Measurements from ENCODE around the gene SLC7A7. TPM values are rescaled to one million over a fixed set of nuclear protein-coding genes. Genes with fewer than 3 reads are reported as not detected.

Gene SLC7A7
- polyA plus RNA-seq, 1 donor from 2014 or later, result not detected

- Histone ChIP-seq H3K9me2 (ENCODE audit: insufficient read depth, low read length) (no peaks in the 10 kb centered on the region), H3K36me3 (ENCODE audit: insufficient read depth, low read length) (no peaks in the 10 kb centered on the region), H3K79me2 (replicated peaks; ENCODE audit: insufficient read depth, low read length) (no peaks in the 10 kb centered on the region), H4K20me1 (ENCODE audit: insufficient read depth) (no peaks in the 10 kb centered on the region), H3K9ac (ENCODE audit: low read length) (no peak overlapping the region), H3F3A (ENCODE audit: insufficient read depth, low read length, poor library complexity, severe bottlenecking) (no peaks in the 10 kb centered on the region), H3K27ac (ENCODE audit: low read length) (no peak overlapping the region), H3K9me3 (ENCODE audit: low read length) (no peaks in the 10 kb centered on the region), H2AFZ (ENCODE audit: low read depth, low read length) (no peak overlapping the region), H3K4me2 (ENCODE audit: low read length) (no peak overlapping the region), H3K27me3 (ENCODE audit: insufficient read depth, low read depth, low read length) (no peaks in the 10 kb centered on the region), H3K4me3 (ENCODE audit: low read length) (no peak overlapping the region)
- TF ChIP-seq REST (IDR thresholded peaks at IDR 0.05; ENCODE audit: borderline replicate concordance), result no peak
- TF ChIP-seq EZH2 (IDR thresholded peaks at IDR 0.05; ENCODE audit: borderline replicate concordance, insufficient read depth, low read length, poor library complexity, severe bottlenecking), result no peak
- TF ChIP-seq MXI1 (conservative IDR thresholded peaks at IDR 0.05; ENCODE audit: poor library complexity, severe bottlenecking), result no peak
- no peak for TF ChIP-seq SMC3 (conservative IDR thresholded peaks at IDR 0.05; ENCODE audit: poor library complexity)
- TF ChIP-seq CTCF (IDR thresholded peaks at IDR 0.05; ENCODE audit: poor library complexity, severe bottlenecking), result no peak
- no peak for TF ChIP-seq RAD21 (conservative IDR thresholded peaks at IDR 0.05)
- TF ChIP-seq TAF1 (IDR thresholded peaks at IDR 0.05; ENCODE audit: low read depth), result no peak
- TF ChIP-seq POLR2AphosphoS5 (IDR thresholded peaks at IDR 0.05), result no peak
- TF ChIP-seq EP300 (conservative IDR thresholded peaks at IDR 0.05; ENCODE audit: poor library complexity, severe bottlenecking), result no peak
These were observed 61.6 kb downstream of the SLC7A7 start for GRCh38 chr14:22753586-22753985.

GRCh38 chr14:22752422-22752821 is 62.8 kb downstream of the SLC7A7 start:
- Histone ChIP-seq H3K4me3 (ENCODE audit: low read length) (no peak overlapping the region), H3K79me2 (replicated peaks; ENCODE audit: insufficient read depth, low read length) (no peaks in the 10 kb centered on the region), H4K20me1 (ENCODE audit: insufficient read depth) (no peaks in the 10 kb centered on the region), H3K27me3 (ENCODE audit: insufficient read depth, low read depth, low read length) (no peaks in the 10 kb centered on the region), H3K9me2 (ENCODE audit: insufficient read depth, low read length) (no peaks in the 10 kb centered on the region), H3K9me3 (ENCODE audit: low read length) (no peaks in the 10 kb centered on the region), H2AFZ (ENCODE audit: low read depth, low read length) (no peak overlapping the region), H3K9ac (ENCODE audit: low read length) (no peak overlapping the region), H3K36me3 (ENCODE audit: insufficient read depth, low read length) (no peaks in the 10 kb centered on the region), H3K4me2 (ENCODE audit: low read length) (no peak overlapping the region), H3K27ac (ENCODE audit: low read length) (no peak overlapping the region), H3F3A (ENCODE audit: insufficient read depth, low read length, poor library complexity, severe bottlenecking) (no peaks in the 10 kb centered on the region)
- no peak for TF ChIP-seq POLR2AphosphoS5 (IDR thresholded peaks at IDR 0.05)
- no peak for TF ChIP-seq EP300 (conservative IDR thresholded peaks at IDR 0.05; ENCODE audit: poor library complexity, severe bottlenecking)
- no peak for TF ChIP-seq CTCF (IDR thresholded peaks at IDR 0.05; ENCODE audit: poor library complexity, severe bottlenecking)

All from neural cell (in vitro differentiated cells).